Sciatic nerve (tissue), 2 donors: Measurements from ENCODE around the gene MYO1G. TPM values are rescaled to one million over a fixed set of nuclear protein-coding genes. Genes with fewer than 3 reads are reported as not detected.
"Not testable (repeated sequence)": the region's sequence is repeated elsewhere in the genome, so short reads cannot be mapped to it uniquely, and the experiment has no call there.

Experiments
- ATAC-seq: fragments of 200-7000 bp; cut with Tn5 transposase; one replicate; pipeline ENCODE4 v1.9.1; 2020; ENCODE audit warnings: mild to moderate bottlenecking, moderate library complexity
- DNase-seq: peaks from one replicate; pipeline ENCODE4 v3.0.0-alpha.2; 2020; ENCODE audit warnings: low spot score
- intact Hi-C: fragments of 100-400 bp; cut with DNase I; formaldehyde crosslinking; loops from one replicate; pipeline ENCODE4 v1.14.2; 2022
- total RNA-seq: library from RNA; stranded (reverse); fragmentation: NEBNext Ultra II Directional; extraction: Animal tissue kit (Norgen Biotek cat#: 25700); gene quantifications from one replicate; pipeline ENCODE4 v1.2.1, GENCODE V29; 2021
- donor health status: DM: no; HTN: no; CAD: no.
- donor health status: DM: no; HTN: no; CAD: no.

Gene MYO1G
- total RNA-seq, 1 donor from 2014 or later, result 8.8 TPM

- intact Hi-C loops, result no loop called here
- DNase-seq, result no peak
- no peak for ATAC-seq
These were observed 19.3 kb downstream of the MYO1G start for GRCh38 chr7:44959433-44959951.

- intact Hi-C loops, result no loop called here
- ATAC-seq (no peak), DNase-seq (no peak)
These were observed 20.0 kb downstream of the MYO1G start for GRCh38 chr7:44958645-44959344.

DNA sequence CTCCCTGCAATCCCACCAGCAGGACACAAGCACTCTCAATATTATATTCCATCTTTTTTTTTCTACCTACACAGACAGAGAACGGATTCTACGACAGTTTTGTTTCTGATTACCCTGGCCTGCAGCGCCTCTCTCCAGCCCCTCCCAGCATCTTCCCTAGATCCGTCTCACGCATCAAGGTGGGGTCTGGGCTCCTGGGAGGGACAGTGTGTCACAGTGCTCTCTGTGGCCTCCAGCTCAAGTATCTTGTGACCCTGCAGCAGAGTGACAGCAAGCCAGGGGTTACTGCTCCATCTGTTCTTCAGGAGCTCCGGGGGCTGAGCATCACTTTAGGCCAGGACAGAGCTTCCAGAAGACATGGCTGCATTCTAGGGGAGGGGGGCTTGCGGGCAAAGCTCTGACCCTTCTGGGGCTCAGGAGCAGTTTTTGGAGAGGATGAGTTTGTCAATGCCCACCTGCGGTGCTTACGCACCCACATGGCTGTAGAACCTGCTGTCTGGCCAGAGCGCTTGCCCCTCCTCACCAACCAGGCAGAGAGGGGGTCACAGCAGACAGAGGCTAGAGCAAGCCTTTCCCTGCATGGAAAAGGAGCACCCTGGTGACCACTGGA is 22.6 kb downstream of the MYO1G start:
- ATAC-seq, result no peak
- intact Hi-C loops, result no loop called here
- no peak for DNase-seq

DNA sequence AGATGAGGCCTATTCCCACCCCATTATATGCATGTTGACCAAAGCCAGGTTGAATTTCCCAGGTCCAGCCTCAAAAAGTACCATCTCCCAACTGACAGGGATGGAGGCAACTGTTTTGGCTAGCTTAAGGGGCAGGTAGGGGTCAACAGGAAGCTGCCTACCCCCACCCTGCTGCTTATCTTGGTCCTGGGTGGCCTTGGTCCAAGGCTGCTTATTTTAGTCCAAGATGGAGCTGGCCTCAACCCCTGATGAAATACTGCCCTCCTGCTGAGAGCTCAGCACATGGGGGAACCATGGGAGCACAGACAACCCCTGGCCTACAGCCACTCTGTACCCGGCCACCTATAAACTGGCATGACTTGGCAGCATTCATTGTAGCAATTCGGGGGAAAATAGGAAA is 23.1 kb downstream of the MYO1G start:
- intact Hi-C loops, result no loop called here
- ATAC-seq, result no peak
- DNase-seq, result no peak

- intact Hi-C loops, result no loop called here
- ATAC-seq, result no peak
- DNase-seq, result no peak
These were observed 25.7 kb downstream of the MYO1G start for GRCh38 chr7:44953156-44953555.

DNA sequence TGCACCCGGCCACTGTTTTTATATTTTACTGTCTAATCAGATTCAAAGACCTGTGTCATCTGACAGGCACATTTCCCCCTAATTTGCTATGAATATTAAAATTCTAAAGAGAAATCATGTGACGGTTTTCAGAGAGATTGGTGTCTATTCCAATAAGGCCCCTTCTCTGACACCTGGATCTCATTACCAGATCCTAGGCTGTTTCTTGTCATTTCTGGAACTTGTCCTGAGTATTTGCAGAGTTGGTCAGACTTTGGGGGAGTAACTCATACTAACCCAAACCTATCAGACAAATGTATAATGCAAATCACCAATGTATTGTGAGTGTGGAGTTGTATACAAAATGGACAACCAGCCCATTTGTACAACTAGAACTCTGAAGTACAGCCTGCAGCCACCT is 29.5 kb downstream of the MYO1G start:
- intact Hi-C loops, result no loop called here
- no peak for ATAC-seq

DNA sequence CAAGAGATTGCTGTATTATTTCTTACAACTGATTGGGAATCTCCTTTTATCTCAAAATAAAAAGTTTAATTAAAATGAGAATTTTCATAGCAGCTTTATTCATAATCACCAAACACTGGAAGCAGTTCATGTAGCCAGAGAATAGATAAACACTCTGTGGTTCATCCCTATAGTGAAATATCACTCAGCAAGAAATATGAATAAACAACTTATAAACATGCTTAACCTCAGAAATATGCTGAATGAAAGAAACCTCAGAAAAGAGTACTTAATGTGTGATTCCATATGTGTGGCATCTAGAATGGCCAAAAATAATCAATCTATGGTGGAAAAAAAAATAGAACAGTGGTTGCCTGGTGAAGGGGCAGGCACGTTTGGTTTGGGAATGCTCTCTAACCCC is 33.3 kb downstream of the MYO1G start:
- no peak for DNase-seq
- ATAC-seq, result no peak
- intact Hi-C loops, result no loop called here

More for the DNA sequence above, 29.5 kb downstream of the MYO1G start:
- DNase-seq, result no peak

- ATAC-seq, result no peak
- no peak for DNase-seq
- intact Hi-C loops, result no loop called here
These were observed 34.0 kb downstream of the MYO1G start for GRCh38 chr7:44944821-44945220.

- intact Hi-C loops, result no loop called here
- DNase-seq (no peak), ATAC-seq (no peak)
These were observed 35.2 kb downstream of the MYO1G start for GRCh38 chr7:44943631-44944030.

DNA sequence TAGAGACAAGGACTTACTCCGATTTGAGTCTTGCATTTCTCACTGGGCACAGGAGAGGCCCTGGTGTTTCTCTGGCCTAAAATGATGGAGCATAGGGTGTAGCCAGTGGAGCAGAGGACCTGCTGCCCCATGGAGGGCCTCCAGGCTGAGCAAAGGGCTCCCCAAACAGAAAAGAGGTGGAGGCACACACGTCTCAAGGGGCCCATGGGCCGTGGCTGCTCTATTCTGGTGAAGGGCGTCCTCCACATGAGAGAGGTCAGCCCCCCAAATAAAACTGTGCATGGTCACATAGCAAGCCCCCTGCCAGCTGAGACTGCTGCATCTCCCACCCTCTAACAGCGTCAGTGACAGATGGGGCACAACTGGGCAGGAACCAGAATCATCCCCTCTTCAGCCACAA is 41.4 kb downstream of the MYO1G start:
- no peak for ATAC-seq
- DNase-seq, result no peak
- intact Hi-C loops, result no loop called here

GRCh38 chr7:44936322-44936721 is 42.5 kb downstream of the MYO1G start:
- ATAC-seq, result no peak
- DNase-seq, result no peak
- intact Hi-C loops, result no loop called here

DNA sequence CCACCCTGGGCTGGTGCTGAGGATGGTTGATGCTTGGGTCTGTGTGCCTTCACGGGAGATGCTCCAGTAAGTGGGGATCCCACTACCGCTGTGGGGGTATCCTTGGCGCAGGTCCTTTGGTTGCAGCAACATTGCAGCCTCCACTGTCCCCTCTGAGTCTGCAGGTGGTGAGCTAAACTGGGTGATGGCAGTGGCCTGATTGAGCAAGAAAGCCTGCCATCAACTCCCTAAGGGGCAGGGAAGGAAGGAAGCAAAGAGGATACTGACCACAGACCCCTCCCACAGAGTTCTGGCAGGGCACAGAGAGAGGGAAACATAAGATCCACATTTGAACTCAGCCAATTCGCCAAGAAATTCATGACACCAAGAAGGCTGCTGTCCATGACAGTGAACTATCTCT is 43.2 kb downstream of the MYO1G start:
- no peak for DNase-seq

DNA sequence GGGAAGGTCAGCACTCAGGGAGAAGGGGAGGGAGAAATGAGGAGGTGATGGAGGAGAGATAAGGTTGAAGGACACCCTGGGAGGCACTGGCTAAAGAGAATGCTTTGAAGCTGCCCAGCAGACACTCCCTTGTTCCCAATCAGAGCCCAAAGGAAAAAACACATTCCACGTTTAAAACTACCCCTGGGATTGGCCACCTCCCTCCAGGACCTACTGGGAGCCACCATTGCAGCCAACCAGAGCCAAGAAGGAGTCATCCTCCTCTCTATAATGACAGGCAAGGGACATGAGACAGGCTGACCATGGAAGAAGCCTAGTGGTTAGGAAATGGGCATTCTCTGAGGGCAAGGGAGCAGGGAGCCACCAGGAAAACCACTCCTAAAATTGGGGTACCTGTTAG is 43.8 kb downstream of the MYO1G start:
- DNase-seq, result no peak
- intact Hi-C loops, result no loop called here
- ATAC-seq, result no peak

More for the DNA sequence above, 43.2 kb downstream of the MYO1G start:
- intact Hi-C loops, result no loop called here
- no peak for ATAC-seq

- intact Hi-C loops, ATAC-seq, DNase-seq: not testable (repeated sequence)
These were observed 44.3 kb downstream of the MYO1G start for GRCh38 chr7:44934510-44934909.

DNA sequence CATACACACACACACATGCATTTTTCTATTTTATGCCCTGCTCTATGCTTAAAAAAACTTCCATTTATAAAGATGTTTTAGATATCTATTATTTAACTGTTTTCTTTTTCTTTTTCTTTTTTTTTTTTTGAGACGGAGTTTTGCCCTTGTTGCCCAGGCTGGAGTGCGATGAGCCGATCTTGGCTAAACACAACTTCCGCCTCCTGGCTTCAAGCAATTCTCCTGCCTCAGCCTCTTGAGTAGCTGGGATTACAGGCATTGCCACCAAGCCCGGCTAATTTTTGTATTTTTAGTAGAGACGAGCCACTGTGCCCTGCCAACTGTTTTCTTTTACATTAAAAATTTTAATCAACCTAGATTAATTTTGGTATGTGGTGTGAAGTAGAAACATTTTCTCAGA is 47.9 kb downstream of the MYO1G start:
- DNase-seq (no peak), ATAC-seq (no peak)
- intact Hi-C loops, result no loop called here

DNA sequence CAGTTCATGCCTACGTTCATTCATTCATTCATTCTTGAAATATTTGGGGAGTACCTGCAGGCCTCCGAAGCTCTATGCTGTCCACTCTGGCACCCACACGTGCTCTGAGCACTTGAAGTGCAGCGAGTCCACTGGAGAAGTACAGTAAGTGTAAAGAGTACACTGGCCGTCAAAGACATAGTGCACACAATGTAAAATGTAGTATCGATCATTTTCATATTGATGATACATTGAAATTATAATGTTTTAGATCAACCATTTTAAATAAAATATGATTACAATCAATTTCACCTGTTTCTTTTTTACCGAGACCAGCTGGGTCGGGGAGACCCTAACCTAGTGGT is 56.5 kb downstream of the MYO1G start:
- ATAC-seq (no peak), DNase-seq (no peak)
- intact Hi-C loops, result no loop called here

DNA sequence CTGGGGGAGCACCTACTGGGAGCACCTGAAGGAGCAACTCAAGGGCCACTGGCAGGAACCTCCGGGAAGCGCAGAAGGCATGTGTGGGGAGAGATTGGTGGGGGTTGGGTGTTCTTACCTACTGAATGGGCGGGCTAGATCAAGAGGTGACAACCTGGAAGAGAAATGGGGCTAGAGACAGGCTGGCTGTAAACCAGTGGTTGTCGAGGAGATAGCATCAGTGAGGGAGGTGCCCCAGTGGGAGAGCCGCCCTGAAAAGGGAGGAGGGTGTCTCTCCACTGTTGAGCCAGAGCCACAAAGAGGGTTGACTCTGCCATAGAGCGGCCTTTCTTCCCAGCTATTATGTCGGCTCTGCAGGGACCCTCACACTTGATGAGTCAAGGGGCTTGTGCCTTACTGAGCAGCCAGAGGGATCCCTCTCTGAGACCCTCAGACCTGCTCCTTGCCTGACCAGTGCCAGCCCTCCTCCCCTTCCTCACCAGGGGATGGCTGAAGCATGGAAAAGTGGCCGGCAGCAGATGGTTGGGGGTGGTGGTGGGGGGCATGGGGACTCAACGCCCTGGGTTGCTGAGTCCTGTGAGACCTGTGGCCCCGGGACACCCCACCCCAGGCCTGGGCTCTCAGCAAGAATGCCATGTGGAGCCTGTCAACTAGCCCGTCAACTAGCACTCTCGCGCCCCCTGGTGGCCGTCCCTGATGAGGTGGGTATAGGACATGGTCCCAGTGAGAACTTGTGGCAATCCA is 57.0 kb downstream of the MYO1G start:
- DNase-seq (peak; percentile 96), ATAC-seq (peak; percentile 93)
- intact Hi-C loops, result no loop called here

GRCh38 chr7:44920119-44920518 is 58.7 kb downstream of the MYO1G start:
- intact Hi-C loops, result no loop called here
- ATAC-seq (no peak), DNase-seq (no peak)

DNA sequence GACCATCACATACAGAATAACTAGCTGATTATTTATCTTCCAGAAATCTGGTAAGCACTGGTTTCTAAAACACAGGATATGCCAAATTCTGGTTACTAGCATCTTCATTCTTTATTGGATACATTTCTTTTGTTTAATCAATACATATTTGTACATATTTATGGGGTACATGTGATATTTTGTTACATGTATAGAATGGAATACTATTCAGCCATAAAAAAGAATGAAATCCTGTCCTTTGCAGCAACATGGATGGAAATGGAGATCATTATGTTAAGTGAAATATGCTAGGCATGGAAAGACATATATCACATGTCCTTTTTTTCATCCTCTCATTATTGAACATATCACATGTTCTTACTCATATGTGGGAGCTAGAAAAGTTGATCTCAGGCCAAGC is 60.8 kb downstream of the MYO1G start:
- intact Hi-C loops, result no loop called here
- DNase-seq, result no peak
- no peak for ATAC-seq

DNA sequence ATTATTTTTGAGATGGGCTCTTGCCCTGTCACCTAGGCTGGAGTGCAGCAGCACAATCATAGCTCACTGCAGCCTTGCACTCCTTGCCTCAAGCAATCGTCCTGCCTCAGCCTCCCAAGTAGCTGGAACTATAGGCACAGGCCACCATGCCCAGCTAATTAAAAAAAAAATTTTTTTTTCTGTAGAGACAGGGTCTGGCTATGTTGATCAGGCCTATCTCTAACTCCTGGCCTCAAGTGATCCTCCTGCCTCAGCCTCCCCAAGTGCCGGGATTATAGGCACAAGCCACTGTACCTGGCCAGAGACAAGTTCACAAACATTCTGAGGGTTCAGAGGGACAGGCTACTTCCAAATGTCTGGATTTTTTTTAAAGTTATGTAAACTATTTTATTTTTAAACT is 61.4 kb downstream of the MYO1G start:
- ATAC-seq, result no peak
- no peak for DNase-seq
- intact Hi-C loops, result no loop called here
